ENCODE data around the gene PRXL2A. TPM values are rescaled to one million over a fixed set of nuclear protein-coding genes. Genes with fewer than 3 reads are reported as not detected.

Gene PRXL2A
- total and polyA plus RNA-seq, 2 of the 4 experiments (the other 2 are of a cell fraction) = 0.90 to 0.92 TPM

- no CpG with 5 or more reads among the region's 7 CpGs for WGBS, 2 experiments (ENCODE audit: extremely low coverage in 2 of 2, insufficient read length in 1 of 2)
- Histone ChIP-seq H3K9me3 (ENCODE audit: control insufficient read depth, insufficient read depth, low read length) (no peaks in the 10 kb centered on the region), H3K14ac (replicated peaks; ENCODE audit: low read depth, low read length) (no peak overlapping the region), H4K20me1 (ENCODE audit: insufficient read depth, low read length) (no peaks in the 10 kb centered on the region), H2AK9ac (replicated peaks; ENCODE audit: low read depth, low read length, poor library complexity) (no peak overlapping the region), H3K4me2 (ENCODE audit: low read depth, low read length) (no peak overlapping the region), H3K4me1 (ENCODE audit: control insufficient read depth, insufficient read depth, low read length) (no peaks in the 10 kb centered on the region), H3K18ac (ENCODE audit: low read depth, low read length) (no peak overlapping the region), H3K9ac (ENCODE audit: low read depth, low read length) (no peak overlapping the region), H4K91ac (ENCODE audit: insufficient read depth, low read depth, low read length) (no peak overlapping the region), H2BK20ac (ENCODE audit: low read depth, low read length) (no peak overlapping the region), H3K36me3 (ENCODE audit: control insufficient read depth, insufficient read depth, low read length) (no peaks in the 10 kb centered on the region), H2BK15ac (ENCODE audit: low read depth, low read length) (no peak overlapping the region), H4K5ac (ENCODE audit: low read depth, low read length) (no peak overlapping the region), H3K27me3 (ENCODE audit: control insufficient read depth, insufficient read depth, low read length) (no peaks in the 10 kb centered on the region; the same call in 1 of the 2 replicates), H3K79me1 (ENCODE audit: low read depth in 1 of 2, low read length in 2 of 2) (no peaks in the 10 kb centered on the region), H3K27ac (ENCODE audit: insufficient read depth, low read length) (no peak overlapping the region), H2BK120ac (ENCODE audit: low read depth, low read length) (no peak overlapping the region), H4K8ac (ENCODE audit: low read depth in 2 of 2, low read length in 2 of 2) (no peak overlapping the region), H2BK5ac (ENCODE audit: low read depth, low read length, poor library complexity, severe bottlenecking) (no peak overlapping the region), H3K9me1 (ENCODE audit: insufficient read depth, low read length) (no peaks in the 10 kb centered on the region), H3K4me3 (ENCODE audit: insufficient read depth, low read depth, low read length) (no peak overlapping the region), H3K23ac (ENCODE audit: low read depth, low read length) (no peak overlapping the region), H3K56ac (ENCODE audit: extremely low read depth, insufficient read depth, low read length) (no peak overlapping the region), H2AK5ac (ENCODE audit: low read depth, low read length) (no peak overlapping the region), H3K4ac (ENCODE audit: low read depth, low read length) (no peak overlapping the region), H2AFZ (replicated peaks; ENCODE audit: low read length, poor library complexity) (no peak overlapping the region)
- POLR2A ChIA-PET (ENCODE audit: unreplicated experiment) = no interaction called here
- BruUV-seq (replicated peaks) = no TSS peak
- dilution Hi-C loops (cut with HindIII; ENCODE audit: low sequenced_read_pairs, unreplicated experiment) = no loop called here
- DNase-seq (no peak), ATAC-seq (ENCODE audit: low read depth) (no peak)
- in situ Hi-C loops (cut with MboI; ENCODE audit: low sequenced_read_pairs) = loop anchor here (10.0 to 25.0 kb wide), 2 partner anchors 217 to 465 kb away; no protein-coding TSS in a partner anchor
- TF ChIP-seq USF2 (IDR thresholded peaks at IDR 0.05; ENCODE audit: low read depth, low read length) = no peak
- TF ChIP-seq NFE2L2 (IDR thresholded peaks at IDR 0.05; ENCODE audit: low read depth, low read length) = no peak
- TF ChIP-seq SMC3 (IDR thresholded peaks at IDR 0.05; ENCODE audit: low read depth, low read length) = no peak
- TF ChIP-seq ELK1 (IDR thresholded peaks at IDR 0.05; ENCODE audit: borderline replicate concordance, low read depth, low read length) = no peak
- TF ChIP-seq MAZ (IDR thresholded peaks at IDR 0.05; ENCODE audit: borderline replicate concordance, low read depth, low read length) = no peak
- TF ChIP-seq MAFK (IDR thresholded peaks at IDR 0.05; ENCODE audit: low read depth, low read length) = no peak
- no peak for TF ChIP-seq RCOR1 (IDR thresholded peaks at IDR 0.05; ENCODE audit: insufficient replicate concordance, low read length)
- TF ChIP-seq FOS (IDR thresholded peaks at IDR 0.05; ENCODE audit: low read depth, low read length) = no peak
- TF ChIP-seq BHLHE40 (IDR thresholded peaks at IDR 0.05; ENCODE audit: low read depth, low read length) = no peak
- TF ChIP-seq CEBPB (IDR thresholded peaks at IDR 0.05; ENCODE audit: low read depth, low read length) = no peak
- no peak for TF ChIP-seq CHD1 (IDR thresholded peaks at IDR 0.05; ENCODE audit: low read depth, low read length)
- no peak for TF ChIP-seq RAD21 (IDR thresholded peaks at IDR 0.05; ENCODE audit: low read length)
- no peak for TF ChIP-seq POLR2A (IDR thresholded peaks at IDR 0.05; ENCODE audit: low read depth, low read length)
- intact Hi-C loops (cut with micrococcal nuclease) = no loop called here
- CTCF ChIA-PET = interaction anchor here (0.7 to 0.8 kb wide), 2 partner anchors 34 to 58 kb away, joined by 3 read pairs; no protein-coding TSS in a partner anchor
These were observed 39.3 kb downstream of the PRXL2A start for GRCh38 chr10:80447436-80448190.

Data from IMR-90 (cell line).